Spleen (tissue), 11 donors: ENCODE data around the gene SLC25A29. TPM values are rescaled to one million over a fixed set of nuclear protein-coding genes. Genes with fewer than 3 reads are reported as not detected.

ENCODE experiments used
- DNase-seq: peaks from one replicate; pipeline ENCODE4 v3.0.0-alpha.2; 2020
- H3K27ac ChIP-seq, 8 donors: fragments of 200-600 bp; sonication (generic) in 7 of 8; 1 replicate in 4 of 8; 2 replicates in 4 of 8; pipeline versions ENCODE4 v1.5.0 to v1.8.0; 2016 to 2021; ENCODE audit warnings: inconsistent platforms in 4 of 8, mild to moderate bottlenecking in 4 of 8, moderate library complexity in 1 of 8
- H3K27me3 ChIP-seq, 7 donors: fragments of 200-600 bp; sonication (generic) in 6 of 7; replicated peaks in 1 of 7; 1 replicate in 4 of 7; 2 replicates in 3 of 7; pipeline versions ENCODE4 v1.5.0 to v1.8.0; 2016 to 2021; ENCODE audit warnings: inconsistent platforms in 3 of 7, mild to moderate bottlenecking in 1 of 7
- H3K36me3 ChIP-seq, 6 donors: fragments of 200-600 bp; sonication (generic) in 5 of 6; 1 replicate in 4 of 6; 2 replicates in 2 of 6; pipeline versions ENCODE4 v1.5.0 to v1.8.0; 2016 to 2021; ENCODE audit warnings: inconsistent platforms in 2 of 6
- H3K4me1 ChIP-seq, 6 donors: fragments of 200-600 bp; sonication (generic) in 5 of 6; 1 replicate in 3 of 6; 2 replicates in 3 of 6; pipeline versions ENCODE4 v1.5.0 to v1.8.0; 2016 to 2021; ENCODE audit warnings: inconsistent platforms in 3 of 6
- H3K4me3 ChIP-seq, 8 donors: fragments of 200-600 bp; sonication (generic) in 7 of 8; 1 replicate in 4 of 8; 2 replicates in 4 of 8; pipeline versions ENCODE4 v1.5.0 to v1.8.0; 2016 to 2021; ENCODE audit warnings: inconsistent platforms in 4 of 8, mild to moderate bottlenecking in 4 of 8, moderate library complexity in 2 of 8
- H3K9me3 ChIP-seq, 8 donors: fragments of 200-600 bp; sonication (generic) in 7 of 8; 1 replicate in 4 of 8; 2 replicates in 4 of 8; pipeline versions ENCODE4 v1.5.0 to v1.8.0; 2016 to 2021; ENCODE audit warnings: inconsistent platforms in 4 of 8
- POLR2A ChIP-seq, 3 donors: fragments of 450-650 bp; IDR thresholded peaks; one replicate each; pipeline ENCODE4 v1.5.1; 2017; ENCODE audit warnings: antibody characterized with exemption in 3 of 3, mild to moderate bottlenecking in 1 of 3
- POLR2AphosphoS5 ChIP-seq, 3 donors: sonication (generic); formaldehyde crosslinking; IDR thresholded peaks; one replicate each; pipeline ENCODE4 v1.5.1; 2017; ENCODE audit warnings: antibody characterized with exemption in 3 of 3
- WGBS, 5 donors: extraction: QIAGEN DNeasy Blood & Tissue Kit in 3 of 5; methylation state at CpG; one replicate each; pipeline versions ENCODE4 v1.1.5 to v1.1.7; 2013 to 2018; 5-methylcytosine and 5-hydroxymethylcytosine counted together
- intact Hi-C: fragments of 100-400 bp; cut with DNase I; formaldehyde crosslinking; loops from one replicate; pipeline ENCODE4 v1.15.0; 2023; ENCODE audit warnings: low total_unique reads
- polyA plus RNA-seq, 3 donors: library from polyadenylated mRNA; stranded (reverse); fragments of 200-250 nt; gene quantifications; one replicate each; pipeline ENCODE4 v1.2.1, GENCODE V29; 2013
- total RNA-seq, 7 donors: library from RNA; depleted of rRNA in 3 of 7; stranded (reverse); fragments of >200 nt in 3 of 7; fragmentation: NEBNext Ultra II Directional in 4 of 7; extraction: Animal tissue kit (Norgen Biotek cat#: 25700) in 4 of 7; gene quantifications; one replicate each; pipeline versions ENCODE4 v1.1.0 to v1.2.1, GENCODE V29; 2016 to 2021
- TF ChIP-seq, protein P1 (sequence below), 11 experiments: fragments of 200-600 bp in 7 of 11; fragments of 450-650 bp in 4 of 11; sonication (generic) in 4 of 11; IDR thresholded peaks in 8 of 11; conservative IDR thresholded peaks in 3 of 11; 1 replicate in 7 of 11; 2 replicates in 4 of 11; pipeline versions ENCODE4 v1.4.0 to v1.8.0; 2016 to 2021; ENCODE audit warnings: antibody characterized with exemption in 11 of 11, inconsistent platforms in 4 of 11, mild to moderate bottlenecking in 1 of 11
- donor health status: healthy with polysubstance abuse.
- donor health status: DM: no; HTN: no; CAD: no; lungs with moderate emphysema.
- donor health status: DM: no; HTN: no; CAD: no.
- donor health status: Bipolar disorder and iron deficiency.
- donor health status: healthy.
- donor health status: DM: no; HTN: no; CAD: no.
- donor health status: DM: yes; HTN: yes; CAD: no.

The SLC25A29 gene
- total and polyA plus RNA-seq, 10 donors, result 19.6 to 52.9 (median 32.5) TPM

DNA sequence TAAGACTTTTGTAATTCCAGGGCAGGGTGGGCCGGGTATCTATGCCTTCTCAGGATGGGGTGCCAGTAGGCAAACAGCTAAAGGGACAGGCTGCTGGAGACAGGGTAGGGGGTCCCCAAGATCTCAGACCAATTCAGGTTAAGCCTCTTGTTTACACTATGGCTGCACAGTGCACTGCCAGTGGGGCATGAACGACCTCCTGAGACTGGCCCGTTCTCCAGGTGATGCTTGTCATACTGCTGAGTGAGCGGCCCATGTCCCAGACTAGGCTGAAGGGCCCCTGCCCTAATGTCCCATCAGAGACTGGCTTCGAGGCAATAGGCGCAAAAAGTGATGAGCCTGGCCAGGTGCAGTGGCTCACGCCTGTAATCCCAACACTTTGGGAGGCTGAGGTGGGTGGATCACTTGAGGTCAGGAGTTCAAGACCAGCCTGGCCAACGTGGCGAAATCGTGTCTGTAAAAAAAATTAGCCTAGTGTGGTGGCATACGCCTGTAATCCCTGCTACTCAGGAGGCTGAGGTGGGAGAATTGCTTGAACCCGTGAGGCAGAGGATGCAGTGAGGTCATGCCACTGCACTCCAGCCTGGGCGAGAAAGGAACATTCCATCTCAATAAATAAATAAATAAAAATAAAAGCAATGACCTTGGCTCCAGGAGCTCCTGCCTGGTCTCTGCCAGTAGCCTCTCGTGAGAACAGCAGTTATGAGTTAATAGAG lies 12.6 kb downstream of the SLC25A29 start:
- peak; percentile 58 for DNase-seq
- H3K27ac ChIP-seq, result peak overlapping the region in 2 of 8 donors; percentile 25 to 80
- intact Hi-C loops, result no loop called here
- peaks cover 0 to 22% (median 10%) of the 10 kb centered on the region in 6 donors for H3K36me3 ChIP-seq
- H3K4me3 ChIP-seq, result no peak overlapping the region
- H3K9me3 ChIP-seq, result no peaks in the 10 kb centered on the region
- peaks cover 20 to 77% (median 43%) of the 10 kb centered on the region in 6 donors for H3K4me1 ChIP-seq
- WGBS, 5 donors, result 78 to 87% (median 85%) methylated on average over 10 to 14 of the region's 14 CpGs
- no peak for TF ChIP-seq POLR2AphosphoS5 (IDR thresholded peaks at IDR 0.05)
- no peak for TF ChIP-seq POLR2A (IDR thresholded peaks at IDR 0.05)
- TF ChIP-seq, protein P1, sequence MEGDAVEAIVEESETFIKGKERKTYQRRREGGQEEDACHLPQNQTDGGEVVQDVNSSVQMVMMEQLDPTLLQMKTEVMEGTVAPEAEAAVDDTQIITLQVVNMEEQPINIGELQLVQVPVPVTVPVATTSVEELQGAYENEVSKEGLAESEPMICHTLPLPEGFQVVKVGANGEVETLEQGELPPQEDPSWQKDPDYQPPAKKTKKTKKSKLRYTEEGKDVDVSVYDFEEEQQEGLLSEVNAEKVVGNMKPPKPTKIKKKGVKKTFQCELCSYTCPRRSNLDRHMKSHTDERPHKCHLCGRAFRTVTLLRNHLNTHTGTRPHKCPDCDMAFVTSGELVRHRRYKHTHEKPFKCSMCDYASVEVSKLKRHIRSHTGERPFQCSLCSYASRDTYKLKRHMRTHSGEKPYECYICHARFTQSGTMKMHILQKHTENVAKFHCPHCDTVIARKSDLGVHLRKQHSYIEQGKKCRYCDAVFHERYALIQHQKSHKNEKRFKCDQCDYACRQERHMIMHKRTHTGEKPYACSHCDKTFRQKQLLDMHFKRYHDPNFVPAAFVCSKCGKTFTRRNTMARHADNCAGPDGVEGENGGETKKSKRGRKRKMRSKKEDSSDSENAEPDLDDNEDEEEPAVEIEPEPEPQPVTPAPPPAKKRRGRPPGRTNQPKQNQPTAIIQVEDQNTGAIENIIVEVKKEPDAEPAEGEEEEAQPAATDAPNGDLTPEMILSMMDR (IDR thresholded peaks at IDR 0.05 in 8 of 11, conservative IDR thresholded peaks at IDR 0.05 in 3 of 11), result no peak
- no peaks in the 10 kb centered on the region for H3K27me3 ChIP-seq

DNA sequence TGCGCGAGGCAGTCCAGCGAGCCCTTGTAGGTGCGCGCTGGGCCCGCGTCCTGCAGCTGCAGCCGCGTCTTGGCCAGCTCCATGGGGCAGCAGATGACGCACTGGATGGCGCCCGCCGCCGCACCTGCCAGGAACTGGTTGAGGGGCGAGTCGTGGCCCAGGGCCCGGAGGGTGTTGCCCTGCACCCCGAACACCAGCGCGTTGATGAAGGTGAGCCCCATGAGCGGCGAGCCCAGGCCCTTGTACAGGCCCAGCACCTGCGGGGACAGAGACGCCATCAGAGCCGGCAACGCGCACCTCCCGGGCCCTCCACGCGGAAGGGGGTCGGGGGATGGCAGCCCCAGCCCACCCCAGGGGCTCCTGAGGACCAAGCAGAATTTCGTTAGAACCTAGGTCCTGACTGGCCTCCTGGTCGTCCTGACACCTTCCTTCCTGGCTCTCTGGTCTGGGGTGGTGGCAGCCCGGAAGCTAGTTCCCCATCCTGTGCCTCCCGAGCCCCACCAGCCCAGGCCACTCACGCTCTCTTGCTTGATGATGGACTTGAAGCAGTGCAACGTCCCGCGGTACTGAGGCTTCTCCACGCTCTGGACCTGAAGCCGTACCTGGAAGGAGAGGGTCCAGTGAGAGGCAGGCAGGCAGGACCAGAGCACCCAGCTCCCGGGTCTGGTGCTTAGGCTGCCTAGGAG lies 13.3 kb downstream of the SLC25A29 start:
- H3K9me3 ChIP-seq, result no peaks in the 10 kb centered on the region
- 91 to 97% (median 95%) methylated on average over 13 to 42 of the region's 42 CpGs for WGBS, 5 donors
- peak; percentile 73 for DNase-seq
- no peak overlapping the region for H3K4me3 ChIP-seq
- H3K36me3 ChIP-seq, result peaks cover 0 to 22% (median 10%) of the 10 kb centered on the region in 6 donors
- no peak overlapping the region for H3K27ac ChIP-seq
- TF ChIP-seq POLR2AphosphoS5 (IDR thresholded peaks at IDR 0.05) (peak in 1 of 3 donors; percentile 20), POLR2A (IDR thresholded peaks at IDR 0.05) (no peak)
- TF ChIP-seq, protein P1 (IDR thresholded peaks at IDR 0.05 in 8 of 11, conservative IDR thresholded peaks at IDR 0.05 in 3 of 11), result no peak
- intact Hi-C loops, result no loop called here
- no peaks in the 10 kb centered on the region for H3K27me3 ChIP-seq
- H3K4me1 ChIP-seq, result peaks cover 20 to 69% (median 38%) of the 10 kb centered on the region in 6 donors

DNA sequence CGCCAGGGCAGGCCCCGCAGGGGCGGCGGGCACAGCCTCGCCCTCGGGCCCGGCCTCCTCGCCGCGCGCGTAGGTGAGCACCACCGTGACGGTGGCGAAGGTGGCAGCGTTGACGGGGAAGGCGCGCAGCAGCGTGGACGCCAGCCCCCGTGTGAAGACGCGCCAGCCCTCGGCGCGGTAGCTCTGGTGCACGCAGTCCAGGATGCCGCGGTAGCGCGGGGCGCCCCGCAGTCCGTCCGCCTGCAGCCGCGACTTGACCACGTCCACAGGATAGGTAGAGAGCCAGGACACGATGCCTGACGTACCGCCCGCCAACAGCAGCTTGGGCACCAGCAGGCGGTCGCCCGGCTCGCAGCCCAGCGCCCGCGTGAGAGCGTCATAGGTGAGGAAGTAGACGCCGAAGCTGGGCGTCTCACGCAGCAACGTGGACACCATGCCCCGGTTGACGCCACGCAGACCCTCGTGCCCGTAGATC lies 13.9 kb downstream of the SLC25A29 start:
- WGBS, 5 donors, result 95 to 99% (median 97%) methylated on average over 42 to 61 of the region's 61 CpGs
- H3K36me3 ChIP-seq, result peaks cover 0 to 22% (median 10%) of the 10 kb centered on the region in 6 donors
- H3K4me3 ChIP-seq, result no peak overlapping the region
- H3K9me3 ChIP-seq, result no peaks in the 10 kb centered on the region
- H3K4me1 ChIP-seq, result peaks cover 14 to 63% (median 33%) of the 10 kb centered on the region in 6 donors
- DNase-seq, result peak; percentile 67
- TF ChIP-seq, protein P1 (IDR thresholded peaks at IDR 0.05 in 8 of 11, conservative IDR thresholded peaks at IDR 0.05 in 3 of 11), result no peak
- no peak for TF ChIP-seq POLR2A (IDR thresholded peaks at IDR 0.05)
- peak in 1 of 3 donors; percentile 28 for TF ChIP-seq POLR2AphosphoS5 (IDR thresholded peaks at IDR 0.05)
- no peaks in the 10 kb centered on the region for H3K27me3 ChIP-seq
- H3K27ac ChIP-seq, result no peak overlapping the region
- intact Hi-C loops, result no loop called here
